Esophagus squamous epithelium (tissue), 5 donors: ENCODE data around the gene SLC1A2. TPM values are rescaled to one million over a fixed set of nuclear protein-coding genes. Genes with fewer than 3 reads are reported as not detected.

ENCODE experiments used
- DNase-seq: peaks from one replicate; lab custom pipeline; 2025; lab: John Stamatoyannopoulos, UW
- H3K27ac ChIP-seq, 4 donors: fragments of 200-600 bp; sonication (generic); one replicate each; pipeline ENCODE4 v1.5.1; 2016 to 2019; ENCODE audit warnings: mild to moderate bottlenecking in 1 of 4
- H3K27me3 ChIP-seq, 4 donors: fragments of 200-600 bp; sonication (generic); 1 replicate in 3 of 4; 2 replicates in 1 of 4; pipeline versions ENCODE4 v1.5.1 to v1.6.0; 2017 to 2021; ENCODE audit warnings: antibody characterized with exemption in 1 of 4
- H3K36me3 ChIP-seq, 3 donors: fragments of 200-600 bp; sonication (generic); one replicate each; pipeline ENCODE4 v1.5.1; 2016 to 2019
- H3K4me1 ChIP-seq, 3 donors: fragments of 200-600 bp; sonication (generic); one replicate each; pipeline ENCODE4 v1.5.1; 2017 to 2019
- H3K4me3 ChIP-seq, 4 donors: fragments of 200-600 bp; sonication (generic); 1 replicate in 3 of 4; 2 replicates in 1 of 4; pipeline ENCODE4 v1.5.1; 2016 to 2019; ENCODE audit warnings: mild to moderate bottlenecking in 2 of 4, moderate library complexity in 1 of 4
- H3K9me3 ChIP-seq, 3 donors: fragments of 200-600 bp; sonication (generic); one replicate each; pipeline ENCODE4 v1.5.1; 2016 to 2019
- CTCF ChIP-seq, 6 experiments: fragments of 450-650 bp in 4 of 6; fragments of 200-600 bp in 2 of 6; sonication (generic) in 2 of 6; IDR thresholded peaks; one replicate each; pipeline ENCODE4 v1.5.1; 2016 to 2019; ENCODE audit warnings: antibody characterized with exemption in 6 of 6, mild to moderate bottlenecking in 4 of 6, moderate library complexity in 4 of 6
- POLR2A ChIP-seq, 4 donors: fragments of 450-650 bp; IDR thresholded peaks; one replicate each; pipeline ENCODE4 v1.6.1; 2017; ENCODE audit warnings: antibody characterized with exemption in 4 of 4, mild to moderate bottlenecking in 4 of 4, moderate library complexity in 3 of 4
- WGBS, 2 donors: methylation state at CpG; one replicate each; pipeline ENCODE4 v1.1.5; 2018; 5-methylcytosine and 5-hydroxymethylcytosine counted together
- intact Hi-C: fragments of 100-400 bp; cut with DNase I; formaldehyde crosslinking; loops from one replicate; pipeline ENCODE4 v1.15.0; 2022
- total RNA-seq, 4 donors: library from RNA; depleted of rRNA; stranded (reverse); fragments of >200 nt; gene quantifications; one replicate each; pipeline ENCODE4 v1.1.0, GENCODE V29; 2016
- donor health status: DM: yes; HTN: yes; CAD: no.

Gene SLC1A2
- total RNA-seq, 4 donors from 2014 or later = 0.04 to 0.61 (median 0.19) TPM; not detected in 1

- Histone ChIP-seq H3K9me3 (no peaks in the 10 kb centered on the region), H3K4me1 (peaks cover 0 to 40% (median 0%) of the 10 kb centered on the region in 3 donors), H3K27me3 (peaks cover 0 to 16% (median 0%) of the 10 kb centered on the region in 4 donors), H3K27ac (no peak overlapping the region), H3K36me3 (no peaks in the 10 kb centered on the region), H3K4me3 (no peak overlapping the region)
- no peak for DNase-seq
- WGBS, 2 donors = 72 to 78% methylated on average over 2 of the region's 2 CpGs
- TF ChIP-seq CTCF (IDR thresholded peaks at IDR 0.05) = no peak
- no peak for TF ChIP-seq POLR2A (IDR thresholded peaks at IDR 0.05)
- intact Hi-C loops = no loop called here
Measured at GRCh38 chr11:35259529-35259928, 159.8 kb downstream of the SLC1A2 start.

GRCh38 chr11:35257281-35257680 is 162.1 kb downstream of the SLC1A2 start:
- TF ChIP-seq CTCF (IDR thresholded peaks at IDR 0.05) (no peak), POLR2A (IDR thresholded peaks at IDR 0.05) (no peak)
- H3K27me3 ChIP-seq = peaks cover 0 to 16% (median 0%) of the 10 kb centered on the region in 4 donors
- H3K36me3 ChIP-seq = no peaks in the 10 kb centered on the region
- H3K9me3 ChIP-seq = no peaks in the 10 kb centered on the region
- peaks cover 0 to 43% (median 0%) of the 10 kb centered on the region in 3 donors for H3K4me1 ChIP-seq
- no peak overlapping the region for H3K27ac ChIP-seq
- 25 to 52% methylated on average over 2 of the region's 2 CpGs for WGBS, 2 donors
- no peak for DNase-seq
- no peak overlapping the region for H3K4me3 ChIP-seq
- intact Hi-C loops = no loop called here

GRCh38 chr11:35256296-35256695 is 163.1 kb downstream of the SLC1A2 start:
- TF ChIP-seq CTCF (IDR thresholded peaks at IDR 0.05) (no peak), POLR2A (IDR thresholded peaks at IDR 0.05) (no peak)
- intact Hi-C loops = no loop called here
- peaks cover 0 to 42% (median 0%) of the 10 kb centered on the region in 3 donors for H3K4me1 ChIP-seq
- H3K27ac ChIP-seq = peak overlapping the region in 1 of 4 donors; percentile 3
- H3K9me3 ChIP-seq = no peaks in the 10 kb centered on the region
- peaks cover 0 to 16% (median 0%) of the 10 kb centered on the region in 4 donors for H3K27me3 ChIP-seq
- no peak for DNase-seq
- H3K4me3 ChIP-seq = no peak overlapping the region
- no peaks in the 10 kb centered on the region for H3K36me3 ChIP-seq

- WGBS, 2 donors = 97 to 100% methylated on average over 2 of the region's 2 CpGs
- intact Hi-C loops = no loop called here
Measured at GRCh38 chr11:35255514-35255913, 163.8 kb downstream of the SLC1A2 start.

GRCh38 chr11:35253237-35253636 is 166.1 kb downstream of the SLC1A2 start:
- H3K9me3 ChIP-seq = no peaks in the 10 kb centered on the region
- intact Hi-C loops = no loop called here
- TF ChIP-seq CTCF (IDR thresholded peaks at IDR 0.05) = no peak
- TF ChIP-seq POLR2A (IDR thresholded peaks at IDR 0.05) = no peak
- H3K27me3 ChIP-seq = peaks cover 0 to 10% (median 0%) of the 10 kb centered on the region in 4 donors
- H3K4me3 ChIP-seq = no peak overlapping the region
- peak overlapping the region in 2 of 4 donors; percentile 23 to 25 for H3K27ac ChIP-seq
- H3K4me1 ChIP-seq = peaks cover 0 to 24% (median 0%) of the 10 kb centered on the region in 3 donors
- DNase-seq = no peak
- no peaks in the 10 kb centered on the region for H3K36me3 ChIP-seq

More at GRCh38 chr11:35255514-35255913, 163.8 kb downstream of the SLC1A2 start:
- Histone ChIP-seq H3K36me3 (no peaks in the 10 kb centered on the region), H3K4me1 (peaks cover 0 to 34% (median 0%) of the 10 kb centered on the region in 3 donors), H3K27me3 (peaks cover 0 to 16% (median 0%) of the 10 kb centered on the region in 4 donors), H3K4me3 (no peak overlapping the region), H3K27ac (no peak overlapping the region), H3K9me3 (no peaks in the 10 kb centered on the region)
- no peak for TF ChIP-seq POLR2A (IDR thresholded peaks at IDR 0.05)
- no peak for TF ChIP-seq CTCF (IDR thresholded peaks at IDR 0.05)
- DNase-seq = no peak
